Fibroblast of gingiva (primary cell): Measurements from ENCODE around the gene GPC1.

Experiments
- DNase-seq: peaks from one replicate; pipeline ENCODE4 v3.0.0-alpha.2; 2011; ENCODE audit warnings: low read depth

GPC1 gene

GRCh38 chr2:240412211-240412861 lies 23.1 kb upstream of the GPC1 start:
- no peak for DNase-seq

- DNase-seq = no peak
Observed at GRCh38 chr2:240412975-240413812, 22.3 kb upstream of the GPC1 start.

GRCh38 chr2:240413813-240414429 lies 21.5 kb upstream of the GPC1 start:
- no peak for DNase-seq

- DNase-seq = no peak
Observed at GRCh38 chr2:240416821-240417220, 18.6 kb upstream of the GPC1 start.

GRCh38 chr2:240418311-240418710 lies 17.2 kb upstream of the GPC1 start:
- no peak for DNase-seq

- DNase-seq = no peak
Observed at GRCh38 chr2:240419271-240419670, 16.2 kb upstream of the GPC1 start.

GRCh38 chr2:240419723-240420122 lies 15.7 kb upstream of the GPC1 start:
- no peak for DNase-seq

- no peak for DNase-seq
Observed at GRCh38 chr2:240420206-240421104, 15.0 kb upstream of the GPC1 start.

GRCh38 chr2:240421381-240421780 lies 14.1 kb upstream of the GPC1 start:
- DNase-seq = no peak

GRCh38 chr2:240422658-240423329 lies 12.7 kb upstream of the GPC1 start:
- no peak for DNase-seq

- DNase-seq = no peak
Observed at GRCh38 chr2:240423788-240424191, 11.7 kb upstream of the GPC1 start.

GRCh38 chr2:240424341-240425235 lies 10.9 kb upstream of the GPC1 start:
- no peak for DNase-seq

- DNase-seq = no peak
Observed at GRCh38 chr2:240425236-240425615, 10.2 kb upstream of the GPC1 start.

- DNase-seq = no peak
Observed at GRCh38 chr2:240425697-240426096, 9.8 kb upstream of the GPC1 start.

GRCh38 chr2:240426845-240427721 lies 8.4 kb upstream of the GPC1 start:
- DNase-seq = no peak

- DNase-seq = no peak
Observed at GRCh38 chr2:240427729-240428128, 7.7 kb upstream of the GPC1 start.

GRCh38 chr2:240428245-240428644 lies 7.2 kb upstream of the GPC1 start:
- no peak for DNase-seq

GRCh38 chr2:240429341-240429871 lies 6.1 kb upstream of the GPC1 start:
- no peak for DNase-seq

- no peak for DNase-seq
Observed at GRCh38 chr2:240429872-240430491, 5.5 kb upstream of the GPC1 start.
